ENCODE measurements around the gene ZNF518B.
"Not testable (repeated sequence)": the region's sequence is repeated elsewhere in the genome, so short reads cannot be mapped to it uniquely, and the experiment has no call there.

The ZNF518B gene

DNA sequence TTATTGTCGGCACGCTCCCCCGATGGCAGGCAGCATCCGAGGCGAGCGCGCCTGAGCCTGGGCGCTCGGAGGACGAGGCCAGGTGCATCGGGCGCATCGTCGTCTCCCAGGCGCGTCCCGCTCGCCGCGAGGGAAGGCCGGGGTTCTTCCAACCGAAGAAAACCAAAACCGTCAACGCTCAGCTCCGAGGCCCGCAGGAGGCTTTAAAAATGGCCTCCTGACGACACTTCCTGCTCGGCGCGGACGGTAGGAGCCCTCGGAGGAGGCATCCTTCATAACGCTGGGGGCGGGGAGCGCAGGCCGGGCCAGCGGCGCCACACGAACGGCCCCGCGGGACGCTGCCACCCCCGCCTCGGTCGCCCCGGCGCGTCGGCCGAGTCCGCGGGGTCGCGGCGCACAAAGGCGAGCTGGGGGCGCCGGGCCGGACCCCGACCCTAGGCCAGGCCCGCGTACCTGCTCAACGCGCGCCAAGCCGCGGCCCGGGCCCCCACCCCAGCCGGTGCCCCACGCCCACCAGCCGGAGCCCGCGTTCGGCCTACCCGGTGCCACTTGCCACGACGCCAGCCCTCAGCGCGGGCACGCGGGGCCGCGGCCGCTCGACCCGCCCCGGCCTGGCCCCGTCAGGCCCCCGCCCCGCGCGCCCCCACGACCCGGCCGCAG, 501 bp downstream of the ZNF518B start:
- peak; percentile 74 for DNase-seq

DNA sequence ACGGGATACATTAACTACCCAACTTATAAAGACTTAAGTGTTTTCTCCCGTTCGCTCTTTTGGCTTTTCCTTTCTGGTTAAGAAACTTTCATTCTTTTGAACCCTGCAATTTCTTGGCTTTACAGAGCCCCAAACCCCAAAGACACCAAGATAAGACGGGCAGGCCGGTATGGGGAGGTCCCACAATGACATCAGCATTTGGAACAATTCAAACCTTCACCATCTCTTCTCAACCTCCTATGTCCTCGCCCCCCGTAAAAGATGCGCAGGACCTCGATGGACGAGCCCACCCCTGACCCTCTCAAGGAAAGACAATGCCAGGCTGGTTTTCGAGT, 999 bp downstream of the ZNF518B start:
- DNase-seq, result no peak

- DNase-seq, result no peak
Observed at GRCh38 chr4:10455133-10455532, 2.1 kb downstream of the ZNF518B start.

DNA sequence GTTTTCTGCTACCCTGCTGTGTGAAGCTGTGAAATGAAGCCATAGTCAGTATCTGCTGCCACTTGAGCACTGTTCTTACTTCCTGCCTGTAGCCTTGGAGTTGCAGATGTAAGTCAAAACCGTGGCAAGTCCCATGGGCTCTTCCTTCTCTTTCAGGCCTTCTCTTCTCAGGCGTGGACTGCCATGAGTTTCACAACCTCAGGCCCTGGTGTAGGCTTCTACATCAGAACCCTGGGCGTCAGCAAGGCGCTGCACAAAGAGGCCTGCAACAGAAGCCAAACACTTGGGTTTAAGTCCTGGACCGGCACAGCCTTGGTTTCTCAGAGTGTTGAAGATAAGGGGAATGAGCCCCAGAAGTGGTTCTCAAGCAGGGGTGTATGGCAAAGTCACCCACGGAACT, 2.5 kb downstream of the ZNF518B start:
- no peak for DNase-seq

GRCh38 chr4:10454121-10454520, 3.1 kb downstream of the ZNF518B start:
- DNase-seq, result no peak

- DNase-seq, result no peak
Observed at GRCh38 chr4:10448991-10449390, 8.2 kb downstream of the ZNF518B start.

GRCh38 chr4:10442976-10443375, 14.2 kb downstream of the ZNF518B start:
- no peak for DNase-seq

GRCh38 chr4:10441512-10441911, 15.7 kb downstream of the ZNF518B start:
- no peak for DNase-seq

DNA sequence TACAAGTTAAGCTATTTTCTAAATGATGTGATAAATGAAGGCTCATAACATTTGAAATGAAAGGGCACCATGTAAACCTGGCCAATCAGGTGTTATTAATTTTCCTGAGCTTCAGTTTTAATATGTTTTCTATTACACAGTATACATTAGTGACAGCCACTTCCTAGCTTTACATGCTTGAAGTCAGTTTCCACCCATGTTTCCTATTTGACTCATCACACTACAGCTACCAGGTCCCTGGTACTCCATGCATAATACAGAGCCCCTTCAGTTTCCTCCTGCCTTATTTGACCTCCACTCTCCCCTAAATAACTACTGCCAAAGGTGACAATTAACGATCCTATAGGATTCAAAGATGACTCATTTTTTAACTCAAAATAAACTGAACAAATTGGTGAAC, 18.3 kb downstream of the ZNF518B start:
- no peak for DNase-seq

GRCh38 chr4:10437735-10438134, 19.5 kb downstream of the ZNF518B start:
- no peak for DNase-seq

- DNase-seq, result not testable (repeated sequence)
Observed at GRCh38 chr4:10427680-10428079, 29.5 kb downstream of the ZNF518B start.

DNA sequence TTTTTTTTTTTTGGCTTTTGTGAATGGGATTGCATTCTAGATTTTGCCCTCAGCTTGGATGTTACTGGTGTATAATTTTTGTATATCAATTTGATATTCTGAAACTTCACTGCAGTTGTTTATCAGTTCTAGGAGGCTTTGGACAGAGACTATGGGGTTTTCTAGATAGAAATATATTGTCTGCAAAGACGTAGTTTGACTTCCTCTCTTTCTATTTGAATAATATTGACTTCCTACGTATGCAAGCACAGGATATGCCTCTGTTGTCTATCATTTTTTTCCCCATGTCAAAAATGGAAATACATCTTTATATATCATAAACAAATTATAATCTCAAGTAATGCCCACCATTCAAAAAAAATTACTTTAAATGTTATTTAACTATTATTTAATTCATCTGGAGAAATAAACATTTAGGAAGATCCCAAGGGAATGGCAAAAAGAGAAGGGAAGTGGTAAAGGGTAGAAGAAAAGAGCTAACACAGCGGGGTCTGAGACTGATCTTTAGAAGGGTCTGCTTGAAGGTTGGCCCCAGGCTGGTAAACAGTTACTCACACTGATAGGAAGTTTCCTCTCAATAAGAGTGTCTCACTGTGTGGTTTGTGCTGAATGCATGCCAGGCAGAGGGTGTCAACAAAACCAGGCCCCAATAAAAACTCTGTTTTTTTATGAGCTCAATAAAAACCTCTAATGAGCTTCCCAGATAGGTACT, 35.7 kb downstream of the ZNF518B start:
- no peak for DNase-seq

DNA sequence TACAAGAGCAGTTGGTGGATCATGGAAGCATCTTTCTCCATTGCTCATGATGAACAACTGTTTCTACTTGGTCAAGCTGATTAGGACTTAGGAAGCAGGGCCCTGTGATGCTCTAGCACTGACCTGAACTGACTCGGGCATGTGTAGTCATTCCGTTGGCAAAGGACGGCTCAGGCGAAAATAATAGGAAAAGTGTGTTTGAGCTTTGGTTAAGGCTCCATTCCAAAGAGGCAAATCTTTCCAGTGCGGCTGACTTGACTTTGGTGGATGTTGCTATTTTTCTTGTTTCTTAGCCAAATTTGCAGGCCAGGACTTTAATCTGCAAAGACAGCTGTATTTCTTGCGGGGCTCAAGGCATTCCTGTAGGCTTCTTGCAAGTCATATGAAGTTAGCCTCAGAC, 39.5 kb downstream of the ZNF518B start:
- no peak for DNase-seq

DNA sequence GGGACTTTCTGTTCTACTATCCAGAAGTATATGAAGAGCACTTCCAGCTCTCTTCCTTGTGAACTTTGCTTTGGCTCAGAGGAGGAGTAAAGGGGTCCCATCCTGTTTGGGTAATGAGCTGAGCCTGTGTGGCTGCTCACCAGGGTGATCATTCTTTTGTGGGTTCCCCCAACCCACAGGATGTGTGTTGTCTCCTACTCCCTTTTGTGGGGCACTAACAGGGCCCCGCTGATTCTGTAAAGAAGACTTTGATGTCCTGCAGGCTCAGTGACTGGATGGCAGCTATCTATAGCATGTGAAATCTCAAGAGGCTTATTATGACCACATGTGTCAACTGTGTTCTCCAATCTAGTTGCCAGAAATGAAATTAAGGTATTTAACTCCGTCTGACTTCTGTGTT, 40.8 kb downstream of the ZNF518B start:
- DNase-seq, result no peak

GRCh38 chr4:10413177-10413576, 44.0 kb downstream of the ZNF518B start:
- DNase-seq, result no peak

DNA sequence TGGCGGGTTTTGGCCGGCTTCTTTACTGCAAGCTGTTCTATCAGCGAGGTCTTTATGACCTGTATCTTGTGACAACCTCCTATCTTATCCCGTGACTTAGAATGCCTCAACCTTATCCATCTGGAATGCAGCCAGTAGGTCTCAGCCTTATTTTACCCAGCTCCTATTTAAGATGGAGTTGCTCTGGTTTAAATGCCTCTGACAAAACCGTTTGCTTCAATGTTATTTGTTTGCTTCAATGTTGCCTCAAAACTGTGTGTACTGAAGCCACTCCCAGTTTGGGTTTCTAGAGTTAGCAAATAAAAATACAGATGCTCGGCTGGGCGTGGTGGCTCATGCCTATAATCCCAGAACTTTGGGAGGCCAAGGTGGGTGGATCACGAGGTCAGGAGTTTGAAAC, 51.6 kb downstream of the ZNF518B start:
- DNase-seq, result no peak

GRCh38 chr4:10403633-10404445, 53.4 kb downstream of the ZNF518B start:
- no peak for DNase-seq

DNA sequence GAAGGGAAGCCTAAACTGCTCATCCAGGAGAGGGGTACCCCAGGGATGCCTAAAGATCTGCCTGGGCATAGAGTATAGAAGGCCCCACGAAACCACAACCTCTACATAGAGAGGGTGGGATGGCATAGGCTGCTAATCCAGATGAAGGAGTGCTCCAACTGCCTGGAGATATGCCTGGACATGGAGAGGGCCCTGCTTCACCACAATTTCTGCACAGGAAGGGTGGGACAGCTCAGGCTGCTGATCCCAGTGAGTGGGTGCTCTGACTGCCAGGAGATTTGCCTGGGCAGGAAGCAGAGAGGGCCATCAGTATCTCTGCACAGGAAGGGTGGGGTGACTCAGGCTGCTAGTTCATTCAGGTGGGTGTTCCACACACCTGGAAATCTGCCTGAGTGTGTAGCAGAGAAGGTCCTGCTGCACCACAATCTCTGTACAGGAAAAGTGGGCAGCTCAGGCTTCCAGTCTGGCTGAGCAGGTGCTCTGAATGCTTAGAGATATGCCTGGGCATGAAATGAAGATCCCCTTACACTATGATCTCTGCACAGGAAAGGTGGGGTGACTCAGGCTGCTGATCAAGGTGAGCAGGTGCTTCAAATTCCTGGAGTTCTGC, 61.1 kb downstream of the ZNF518B start:
- no peak for DNase-seq
